GM21825 (cell line): ENCODE data around the gene TXNRD2.
"Not testable (repeated sequence)": the region's sequence is repeated elsewhere in the genome, so short reads cannot be mapped to it uniquely, and the experiment has no call there.

Source experiments
- ATAC-seq: cut with Tn5 transposase; IDR thresholded peaks from one replicate; pipeline ENCODE4 v1.9.1; 2021; ENCODE audit warnings: mild to moderate bottlenecking, moderate library complexity; ENCODE audit not compliant: unreplicated experiment

The TXNRD2 gene

DNA sequence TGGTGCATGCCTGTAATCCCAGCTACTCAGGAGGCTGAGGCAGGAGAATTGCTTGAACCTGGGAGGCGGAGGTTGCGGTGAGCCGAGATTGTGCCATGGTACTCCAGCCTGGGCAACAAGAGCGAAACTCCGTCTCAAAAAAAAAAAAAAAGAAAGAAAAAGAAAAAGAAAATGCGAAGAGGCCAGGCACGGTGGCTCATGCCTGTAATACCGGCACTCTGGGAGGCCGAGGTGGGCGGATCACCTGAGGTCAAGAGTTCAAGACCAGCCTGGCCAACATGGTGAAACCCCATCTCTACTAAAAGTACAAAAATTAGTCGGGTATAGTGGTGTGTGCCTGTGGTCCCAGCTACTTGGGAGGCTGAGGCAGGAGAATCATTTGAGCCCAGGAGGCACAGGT, 15.6 kb downstream of the TXNRD2 start:
- not testable (repeated sequence) for ATAC-seq

DNA sequence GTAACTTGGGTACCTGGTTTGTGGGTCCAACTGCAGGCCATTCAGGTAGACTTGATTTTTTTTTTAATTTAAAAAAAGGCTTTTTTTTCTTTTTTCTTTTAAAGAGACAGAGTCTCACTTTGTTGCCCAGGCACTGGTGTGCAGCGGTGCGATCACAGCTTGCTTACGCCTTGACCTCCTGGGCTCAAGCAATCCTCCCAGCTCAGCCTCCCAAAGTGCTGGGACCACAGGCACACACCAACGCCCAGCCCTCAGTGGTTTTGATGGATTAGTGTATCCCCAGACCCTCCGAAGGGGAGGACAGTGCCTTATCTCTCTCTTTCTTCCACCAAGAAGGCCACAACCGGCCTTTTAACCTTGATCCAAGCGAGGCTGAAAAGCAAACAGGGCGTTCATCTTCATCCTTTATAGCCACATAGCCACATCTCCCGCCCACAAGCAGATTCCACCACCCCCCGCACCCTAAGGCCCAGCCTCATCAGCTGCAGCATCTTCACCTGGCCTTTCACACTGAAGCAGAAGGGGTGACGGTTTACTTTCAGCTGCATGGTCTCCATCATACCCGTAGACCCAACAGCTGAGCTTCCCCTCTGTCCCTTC, 17.6 kb downstream of the TXNRD2 start:
- no peak for ATAC-seq

DNA sequence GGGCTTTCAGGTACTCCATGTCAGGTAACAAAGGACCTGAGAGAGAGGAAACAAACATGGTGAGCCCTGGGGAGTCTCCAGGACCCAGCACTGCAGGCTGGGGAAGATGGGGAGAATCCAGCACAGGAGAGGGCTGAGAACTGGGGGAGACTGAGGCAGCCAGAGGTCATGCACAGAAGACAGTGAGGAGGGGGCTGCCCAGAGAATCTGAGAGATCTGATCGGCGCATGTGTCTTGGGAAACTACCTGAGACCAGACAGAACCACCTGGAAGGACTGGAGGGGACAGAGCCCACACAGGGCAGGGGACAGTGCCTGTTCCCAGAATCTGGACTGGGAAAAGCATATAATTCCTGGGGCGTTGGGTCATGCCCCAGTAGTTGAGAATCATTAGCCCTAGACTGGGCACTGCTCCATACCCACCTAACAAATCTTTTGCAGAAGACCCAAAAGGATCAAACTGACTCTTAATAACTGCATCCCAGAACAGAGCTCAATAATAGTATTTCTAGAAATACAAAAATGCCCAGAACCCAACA, 20.0 kb downstream of the TXNRD2 start:
- ATAC-seq: no peak

DNA sequence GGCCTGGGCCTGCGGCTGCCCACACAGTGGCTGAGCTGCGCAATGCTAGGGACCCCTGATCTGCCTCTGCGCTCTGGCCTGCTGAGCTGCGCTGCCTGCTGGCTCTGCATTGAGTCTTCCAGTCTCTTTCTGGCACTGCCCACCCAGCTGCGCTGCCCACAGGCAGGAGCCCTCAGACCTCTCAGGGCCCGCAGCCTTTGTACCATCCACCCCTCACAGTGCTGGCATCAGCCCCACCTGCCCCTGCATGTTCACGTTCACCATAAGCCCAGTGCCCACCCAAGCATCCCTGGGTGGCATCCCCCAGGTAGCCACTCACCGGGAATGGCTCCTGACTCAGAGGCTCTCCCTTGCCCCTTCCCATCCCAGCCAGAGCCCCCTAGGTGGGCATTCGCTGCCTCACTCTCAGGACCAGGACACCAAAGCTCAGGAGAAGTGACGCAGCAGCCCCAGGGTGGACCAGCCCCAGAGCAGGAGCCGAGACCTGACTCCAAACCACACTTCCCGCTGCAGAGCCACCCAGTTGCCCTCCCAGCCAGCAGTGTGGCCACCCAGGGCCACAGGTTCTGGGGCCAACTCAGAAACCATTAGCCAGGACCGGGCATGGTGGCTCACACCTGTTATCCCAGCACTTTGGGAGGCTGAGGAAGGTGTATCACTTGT, 21.8 kb downstream of the TXNRD2 start:
- ATAC-seq: no peak

DNA sequence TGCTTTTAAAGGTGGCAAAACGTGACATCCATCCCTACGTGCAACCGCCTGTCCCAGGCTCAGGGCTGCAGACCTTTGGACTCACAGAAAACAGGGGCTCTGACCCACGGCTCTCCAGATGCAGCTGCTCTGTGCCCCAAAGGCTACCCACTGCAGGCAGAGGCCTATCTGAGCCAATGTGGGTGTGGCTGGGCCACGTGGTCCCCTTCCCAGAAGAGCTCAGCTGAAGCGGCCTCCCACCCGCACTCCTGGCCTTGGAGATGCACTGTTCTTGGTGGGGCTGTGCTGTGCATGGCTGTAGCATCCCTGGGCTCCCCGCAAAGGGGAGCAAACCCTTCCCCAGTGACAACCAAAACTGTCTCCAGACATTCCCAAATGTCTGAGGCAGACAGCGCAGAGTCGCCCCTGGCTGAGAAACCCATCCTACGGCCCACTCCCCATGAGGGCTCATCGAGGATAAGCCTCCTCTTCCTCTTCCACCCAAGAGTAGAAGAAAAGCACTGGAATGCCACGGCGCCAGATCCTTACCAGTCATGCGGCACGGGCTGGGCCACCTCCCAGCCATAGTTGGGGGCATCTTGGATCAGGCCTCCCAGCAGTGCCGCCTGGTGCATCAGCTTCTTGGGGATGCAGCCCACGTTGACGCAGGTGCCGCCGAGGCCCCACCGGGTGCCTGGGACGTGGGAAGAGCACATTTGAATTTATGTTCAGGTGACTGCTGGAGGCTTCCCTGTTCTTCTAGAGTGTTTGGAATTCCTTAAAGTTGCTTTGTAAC, 23.1 kb downstream of the TXNRD2 start:
- ATAC-seq: no peak

DNA sequence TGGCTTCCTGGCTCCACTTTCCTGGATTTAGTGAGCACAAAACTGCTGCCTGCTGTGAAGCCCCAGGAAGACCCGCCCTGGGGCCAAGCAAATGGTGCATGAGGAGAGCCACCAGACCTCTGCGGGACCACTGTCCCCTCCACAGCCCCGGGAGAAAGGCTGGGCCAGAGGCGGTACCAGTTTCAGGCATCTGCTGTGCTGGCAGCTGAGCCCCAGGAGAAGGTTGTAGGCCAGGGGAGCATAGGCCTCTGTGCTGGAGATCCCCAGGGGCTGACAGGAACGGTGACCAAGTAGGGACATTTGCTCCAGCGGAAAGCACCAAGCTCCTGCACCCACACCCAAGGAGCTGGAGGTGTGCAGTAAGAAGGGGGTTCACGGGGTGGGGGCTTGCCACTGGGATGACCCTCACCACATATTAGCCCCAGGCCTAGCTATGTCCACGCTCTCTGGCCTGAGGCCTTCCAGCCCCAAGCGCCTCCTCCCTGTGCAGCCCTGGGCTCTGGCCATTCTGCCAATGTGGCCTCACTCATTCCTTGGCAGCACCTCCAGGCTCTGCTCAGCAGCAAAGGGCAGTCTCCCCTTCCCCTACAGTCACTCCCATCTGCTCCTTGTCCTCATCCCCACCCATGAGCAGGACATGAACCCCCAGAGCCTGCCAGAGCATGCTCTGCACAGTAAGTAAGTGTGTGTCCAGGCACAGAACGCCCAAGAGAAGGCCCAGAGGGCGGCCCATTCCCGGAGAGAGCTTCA, 24.1 kb downstream of the TXNRD2 start:
- no peak for ATAC-seq

DNA sequence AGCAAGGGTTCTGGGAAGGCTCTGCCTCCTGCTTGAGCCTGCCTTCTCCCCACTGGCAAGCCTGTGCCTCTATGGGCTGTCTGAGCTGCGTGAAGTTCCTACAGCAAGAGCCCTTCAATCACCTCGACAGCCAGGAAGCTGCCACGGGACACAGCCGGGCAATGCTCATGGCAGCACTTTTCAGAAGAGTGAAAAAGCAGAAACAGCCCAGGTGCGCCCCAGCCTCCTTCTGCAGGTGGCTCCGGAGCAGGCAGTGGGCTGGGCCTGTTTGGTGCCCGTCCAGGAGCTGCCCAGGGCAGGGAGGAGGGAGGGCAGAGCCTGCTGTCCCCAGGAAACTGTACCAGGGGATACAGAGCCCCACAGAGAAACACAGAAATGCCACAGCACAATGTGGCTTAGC, 24.7 kb downstream of the TXNRD2 start:
- no peak for ATAC-seq

DNA sequence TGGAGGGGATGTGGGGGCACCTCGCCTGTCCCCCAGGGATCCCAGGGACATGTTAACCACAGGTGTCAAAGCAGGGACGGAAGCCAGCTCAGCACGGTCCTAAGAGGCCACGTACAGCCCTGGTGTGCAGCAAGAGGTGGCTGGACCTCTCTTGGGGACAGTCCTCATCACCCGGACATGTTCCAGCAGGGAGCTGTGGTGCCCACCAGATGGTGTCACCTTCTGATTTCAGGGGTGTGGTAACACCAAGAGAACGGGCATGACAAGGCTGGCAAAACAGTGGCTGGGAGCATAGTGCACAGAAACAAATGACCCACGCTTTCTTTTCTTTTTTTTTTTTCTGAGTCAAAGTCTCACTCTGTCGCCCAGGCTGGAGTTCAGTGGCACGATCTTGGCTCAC, 25.6 kb downstream of the TXNRD2 start:
- no peak for ATAC-seq

DNA sequence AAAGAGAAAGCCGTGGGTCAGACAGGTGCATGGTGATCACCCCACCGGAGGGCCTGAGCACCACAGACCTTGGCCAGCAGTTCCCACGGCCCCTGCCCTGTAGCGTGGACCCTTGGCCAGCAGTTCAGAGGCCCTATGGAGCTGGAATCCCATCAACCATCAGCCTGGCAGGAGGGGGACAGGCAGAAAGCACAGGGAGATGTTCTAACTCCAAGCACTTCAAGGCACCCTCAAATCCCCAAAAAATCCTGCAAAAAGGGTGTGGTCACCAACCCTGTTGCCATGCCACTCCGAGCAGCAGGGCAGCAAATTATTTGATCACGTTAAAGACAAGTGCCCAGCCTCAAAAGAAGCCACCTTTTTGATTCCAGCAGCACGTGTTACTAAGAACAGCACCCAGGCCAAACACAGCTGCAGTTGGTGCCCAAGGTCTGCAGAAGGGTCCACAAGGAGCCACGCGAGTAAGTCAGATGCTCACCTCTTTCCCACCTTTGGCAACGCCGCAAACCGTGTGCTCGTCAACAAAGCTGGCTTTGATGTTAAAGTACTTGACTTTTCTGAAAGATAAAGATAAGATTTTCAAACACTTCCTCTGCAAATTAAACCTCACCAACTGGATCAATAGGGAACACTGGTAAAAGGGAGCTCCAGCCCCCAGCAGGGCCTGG, 26.2 kb downstream of the TXNRD2 start:
- no peak for ATAC-seq

DNA sequence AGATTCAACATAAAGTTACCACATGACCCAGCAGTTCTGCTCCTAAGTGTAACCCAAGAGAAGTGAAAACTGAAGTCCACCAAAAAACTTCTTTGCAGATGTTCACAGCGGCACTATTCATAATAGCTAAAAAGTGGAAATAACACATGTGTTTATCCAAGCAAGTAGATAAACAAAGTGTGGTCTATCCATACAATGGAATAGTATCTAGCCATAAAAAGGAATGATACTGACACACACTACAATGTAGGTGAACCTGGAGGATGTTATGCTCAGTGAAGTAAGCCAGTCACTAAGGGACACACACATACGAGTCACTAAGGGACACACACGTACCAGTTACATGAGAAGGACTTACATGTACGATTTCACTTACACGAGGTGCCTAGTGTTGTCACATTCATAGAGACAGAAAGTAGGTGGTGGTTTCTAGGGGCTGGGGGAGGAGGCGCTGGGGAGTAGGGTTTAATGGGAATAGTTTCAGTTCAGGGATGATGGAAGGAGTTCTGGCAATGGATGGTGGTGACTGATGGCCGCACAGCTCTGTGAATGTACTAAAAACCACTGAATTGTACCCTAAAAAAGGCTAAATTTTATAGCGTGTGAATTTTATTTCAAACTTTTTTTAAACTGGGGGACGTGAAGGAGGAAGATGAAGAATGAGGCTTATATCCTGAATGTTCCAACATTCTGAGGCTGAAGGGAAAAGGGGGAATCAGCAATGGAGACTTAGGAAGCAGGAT, 27.2 kb downstream of the TXNRD2 start:
- no peak for ATAC-seq

DNA sequence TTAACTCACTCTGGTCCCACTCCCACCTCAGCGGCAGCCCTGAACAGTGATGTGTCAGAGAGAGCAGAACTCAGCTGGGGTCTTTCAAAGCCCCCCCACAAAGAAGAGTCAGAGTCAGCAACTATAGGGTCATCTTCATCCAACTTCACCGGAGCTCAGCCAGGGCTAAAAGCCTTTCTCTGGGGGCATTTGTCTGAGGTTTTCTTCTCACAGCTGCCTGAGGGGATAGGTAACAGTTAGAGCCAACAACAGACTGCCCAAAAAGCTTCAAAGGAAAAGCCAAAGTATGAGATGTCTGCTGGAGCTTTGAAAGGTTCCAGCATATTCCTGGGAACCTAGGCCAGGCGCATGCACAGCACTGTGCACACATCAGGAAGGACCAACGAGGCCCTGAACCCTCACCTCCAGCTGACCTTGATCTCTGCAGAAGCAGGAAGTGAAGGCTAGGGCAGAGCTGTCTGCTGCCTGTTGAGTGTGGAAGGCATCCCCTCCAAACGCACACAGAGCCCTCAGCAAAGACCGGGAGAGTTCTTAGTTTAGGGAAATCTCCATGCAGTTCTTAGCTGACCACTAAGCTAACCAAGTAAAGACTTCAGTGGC, 28.2 kb downstream of the TXNRD2 start:
- no peak for ATAC-seq

DNA sequence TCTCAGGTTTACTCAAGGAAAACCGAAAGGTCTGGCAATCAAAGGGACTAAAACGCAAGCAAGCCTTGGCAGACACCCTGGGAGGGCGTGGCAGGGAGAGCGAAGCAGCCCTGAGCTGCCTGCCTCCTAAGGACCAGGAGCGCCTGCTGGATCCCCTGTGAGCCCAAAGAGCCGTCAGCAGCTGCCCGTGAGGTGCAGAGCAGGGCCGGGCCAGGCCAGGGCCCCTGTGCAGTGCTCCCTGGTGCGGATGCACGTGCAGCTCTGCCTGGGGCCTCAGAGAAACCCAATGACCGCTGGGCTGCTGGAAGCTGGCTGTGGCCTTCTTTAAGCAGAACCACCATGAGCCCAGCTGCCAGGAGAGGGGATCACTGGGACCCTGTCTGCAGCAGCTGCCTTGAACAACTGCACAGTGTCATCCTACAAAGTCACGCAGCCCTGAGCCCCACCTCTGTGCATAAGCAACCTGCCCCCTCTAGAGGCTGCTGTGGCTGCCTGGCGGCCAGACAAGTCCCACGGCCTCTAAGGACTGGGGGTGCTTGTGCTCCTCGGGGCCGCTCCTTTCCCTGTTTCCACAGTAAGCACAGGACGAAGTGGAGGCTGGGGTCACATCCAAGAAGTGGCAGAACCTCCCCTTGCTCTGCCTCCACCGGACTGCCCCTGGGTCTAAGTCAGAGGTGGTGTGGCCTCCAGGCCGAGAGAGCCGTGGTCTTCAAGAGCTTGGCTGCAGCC, 29.2 kb downstream of the TXNRD2 start:
- no peak for ATAC-seq

DNA sequence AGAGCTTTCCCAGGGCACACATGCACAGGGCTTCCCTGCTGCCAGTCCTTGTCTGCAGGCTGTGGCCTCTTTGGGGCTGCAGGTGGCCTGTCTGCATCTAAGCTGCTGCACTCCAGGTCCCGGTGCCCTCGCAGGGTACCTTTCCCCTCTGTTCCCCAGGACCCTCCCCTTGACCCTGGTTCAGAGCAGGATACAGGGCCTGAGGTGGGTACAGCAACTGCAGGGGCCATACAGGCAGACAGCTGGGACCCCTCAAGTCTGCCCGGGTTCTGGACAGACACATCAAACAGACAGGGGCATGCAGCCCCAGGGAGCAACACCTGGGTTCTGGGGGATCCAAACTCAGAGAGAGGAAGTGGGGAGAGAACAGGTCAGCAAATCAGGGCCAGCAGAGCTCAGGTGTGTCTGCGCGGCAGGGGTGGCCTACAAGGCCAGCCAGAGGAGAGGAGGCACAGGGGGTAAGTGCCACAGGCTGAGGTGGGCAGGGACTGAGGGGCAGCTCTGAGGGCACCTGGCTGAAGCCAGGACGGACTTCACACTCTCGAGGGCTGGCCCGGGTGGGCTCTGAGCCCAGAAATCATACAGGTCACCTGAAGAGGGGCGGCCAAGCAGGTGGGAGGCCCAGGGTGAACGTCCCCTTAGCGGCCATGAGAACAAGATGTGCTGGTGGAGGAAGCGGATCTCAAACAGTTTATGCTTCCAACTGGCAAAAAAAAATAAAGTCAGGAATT, 29.9 kb downstream of the TXNRD2 start:
- ATAC-seq: no peak

DNA sequence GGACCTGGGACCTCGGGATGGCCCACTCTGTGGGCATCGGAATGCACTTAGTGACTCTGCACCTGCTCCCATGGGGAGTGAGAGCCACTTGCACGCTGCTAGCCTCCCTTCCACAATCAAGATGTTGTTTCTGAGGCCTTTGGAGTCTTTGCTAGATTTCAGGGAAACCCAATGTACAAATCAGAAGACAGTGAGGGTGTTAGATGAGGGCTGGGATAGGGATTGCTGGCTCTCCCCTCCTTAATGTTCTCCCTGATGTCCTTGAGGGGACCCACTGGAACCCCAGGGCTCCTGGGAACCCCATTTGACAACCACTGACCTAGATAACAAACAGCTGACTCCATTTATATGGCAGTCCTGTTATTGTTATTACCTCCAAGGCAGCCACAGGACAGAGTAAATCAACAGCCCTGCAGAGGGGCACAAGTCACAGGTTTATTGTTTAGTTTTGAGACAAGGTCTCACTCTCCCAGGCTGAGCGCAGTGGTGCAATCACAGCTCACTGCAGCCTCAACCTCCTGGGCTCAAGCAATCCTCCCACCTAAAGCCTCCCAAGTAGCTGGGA, 31.4 kb downstream of the TXNRD2 start:
- no peak for ATAC-seq

DNA sequence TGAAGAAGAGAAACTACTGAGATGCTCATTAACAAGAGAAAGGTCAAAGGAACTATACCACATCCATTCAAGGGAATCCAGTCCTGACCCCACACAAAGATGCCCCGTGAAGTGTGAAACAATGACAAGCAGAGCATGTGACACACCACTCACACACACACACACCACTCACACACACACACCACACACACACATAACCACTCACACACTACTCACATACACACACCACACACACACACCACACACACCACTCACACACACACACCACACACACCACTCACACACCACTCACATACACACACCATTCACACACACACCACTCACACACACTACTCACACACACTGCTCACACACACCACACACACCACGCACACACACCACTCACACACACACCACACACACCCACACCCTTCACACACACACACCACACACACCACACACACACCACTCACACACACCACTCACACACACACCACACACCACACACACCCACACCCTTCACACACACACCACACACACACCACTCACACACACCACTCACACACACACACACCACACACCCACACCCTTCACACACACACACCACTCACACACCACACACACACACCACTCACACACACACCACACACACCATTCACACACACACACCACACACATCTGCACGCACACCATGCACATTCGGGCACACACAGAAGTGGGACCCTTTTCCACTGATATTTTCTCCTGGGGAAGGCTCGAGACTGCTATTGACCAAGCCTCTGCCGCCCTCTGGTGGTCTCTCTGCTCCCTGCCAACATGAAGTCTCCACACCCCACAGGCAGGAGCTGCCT, 32.1 kb downstream of the TXNRD2 start:
- ATAC-seq: no peak

DNA sequence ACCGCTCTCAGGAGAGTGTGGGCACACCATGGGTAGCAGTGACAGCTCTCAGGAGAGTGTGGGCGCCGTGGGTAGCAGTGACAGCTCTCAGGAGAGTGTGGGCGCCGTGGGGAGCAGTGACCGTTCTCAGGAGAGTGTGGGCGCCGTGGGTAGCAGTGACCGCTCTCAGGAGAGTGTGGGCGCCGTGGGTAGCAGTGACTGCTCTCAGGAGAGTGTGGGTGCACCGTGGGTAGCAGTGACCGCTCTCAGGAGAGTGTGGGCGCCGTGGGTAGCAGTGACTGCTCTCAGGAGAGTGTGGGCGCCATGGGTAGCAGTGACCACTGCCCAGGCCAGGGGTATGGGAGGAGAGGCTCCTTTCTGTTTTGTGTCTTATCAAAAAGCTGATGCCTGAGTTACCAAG, 33.7 kb downstream of the TXNRD2 start:
- not testable (repeated sequence) for ATAC-seq

DNA sequence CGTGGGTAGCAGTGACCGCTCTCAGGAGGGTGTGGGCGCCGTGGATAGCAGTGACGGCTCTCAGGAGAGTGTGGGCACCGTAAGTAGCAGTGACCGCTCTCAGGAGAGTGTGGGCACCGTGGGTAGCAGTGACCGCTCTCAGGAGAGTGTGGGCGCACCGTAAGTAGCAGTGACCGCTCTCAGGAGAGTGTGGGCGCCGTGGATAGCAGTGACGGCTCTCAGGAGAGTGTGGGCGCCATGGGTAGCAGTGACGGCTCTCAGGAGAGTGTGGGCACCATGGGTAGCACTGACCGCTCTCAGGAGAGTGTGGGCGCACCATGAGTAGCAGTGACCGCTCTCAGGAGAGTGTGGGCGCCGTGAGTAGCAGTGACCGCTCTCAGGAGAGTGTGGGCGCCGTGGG, 34.8 kb downstream of the TXNRD2 start:
- not testable (repeated sequence) for ATAC-seq
